ENCODE results near the gene MPV17L2.

Gene MPV17L2

DNA sequence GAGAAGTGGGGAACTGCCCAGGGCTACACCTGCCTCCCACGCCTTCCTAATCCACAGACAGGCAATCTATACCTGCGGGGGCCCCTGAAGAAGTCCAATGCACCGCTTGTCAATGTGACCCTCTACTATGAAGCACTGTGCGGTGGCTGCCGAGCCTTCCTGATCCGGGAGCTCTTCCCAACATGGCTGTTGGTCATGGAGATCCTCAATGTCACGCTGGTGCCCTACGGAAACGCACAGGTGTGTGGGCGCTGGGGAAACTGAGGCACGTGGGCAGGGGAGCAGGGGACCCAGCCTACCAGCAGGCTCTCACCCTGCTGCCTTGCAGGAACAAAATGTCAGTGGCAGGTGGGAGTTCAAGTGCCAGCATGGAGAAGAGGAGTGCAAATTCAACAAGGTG lies 18.0 kb upstream of the MPV17L2 start:
- H3K4me3 ChIP-seq (ENCODE audit: low read length) = peak overlapping the region; percentile 64
- no peak for DNase-seq
- H3K27ac ChIP-seq (ENCODE audit: low read length) = no peak overlapping the region
- H3K4me2 ChIP-seq (ENCODE audit: low read depth, low read length) = peak overlapping the region; percentile 97
- peaks cover 5% of the 10 kb centered on the region; the same call in 1 of the 2 replicates for H3K79me2 ChIP-seq (ENCODE audit: low read length)
- peaks cover 8% of the 10 kb centered on the region; the same call in 1 of the 2 replicates for H3K4me1 ChIP-seq (ENCODE audit: low read length)
- H3F3A ChIP-seq (ENCODE audit: insufficient read depth, low read length) = peaks cover 10% of the 10 kb centered on the region; the same call in 1 of the 2 replicates
- no peaks in the 10 kb centered on the region for H4K20me1 ChIP-seq (ENCODE audit: insufficient read depth, low read length)
- no peak for TF ChIP-seq EZH2 (optimal IDR thresholded peaks at IDR 0.05; ENCODE audit: low read depth, low read length)
- TF ChIP-seq, protein P1, sequence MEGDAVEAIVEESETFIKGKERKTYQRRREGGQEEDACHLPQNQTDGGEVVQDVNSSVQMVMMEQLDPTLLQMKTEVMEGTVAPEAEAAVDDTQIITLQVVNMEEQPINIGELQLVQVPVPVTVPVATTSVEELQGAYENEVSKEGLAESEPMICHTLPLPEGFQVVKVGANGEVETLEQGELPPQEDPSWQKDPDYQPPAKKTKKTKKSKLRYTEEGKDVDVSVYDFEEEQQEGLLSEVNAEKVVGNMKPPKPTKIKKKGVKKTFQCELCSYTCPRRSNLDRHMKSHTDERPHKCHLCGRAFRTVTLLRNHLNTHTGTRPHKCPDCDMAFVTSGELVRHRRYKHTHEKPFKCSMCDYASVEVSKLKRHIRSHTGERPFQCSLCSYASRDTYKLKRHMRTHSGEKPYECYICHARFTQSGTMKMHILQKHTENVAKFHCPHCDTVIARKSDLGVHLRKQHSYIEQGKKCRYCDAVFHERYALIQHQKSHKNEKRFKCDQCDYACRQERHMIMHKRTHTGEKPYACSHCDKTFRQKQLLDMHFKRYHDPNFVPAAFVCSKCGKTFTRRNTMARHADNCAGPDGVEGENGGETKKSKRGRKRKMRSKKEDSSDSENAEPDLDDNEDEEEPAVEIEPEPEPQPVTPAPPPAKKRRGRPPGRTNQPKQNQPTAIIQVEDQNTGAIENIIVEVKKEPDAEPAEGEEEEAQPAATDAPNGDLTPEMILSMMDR (IDR thresholded peaks at IDR 0.05; ENCODE audit: low read length) = no peak
- H3K9me2 ChIP-seq (replicated peaks; ENCODE audit: insufficient read depth, low read length) = no peaks in the 10 kb centered on the region
- H3K9me3 ChIP-seq (replicated peaks; ENCODE audit: insufficient read depth, low read length) = no peaks in the 10 kb centered on the region
- H3K9ac ChIP-seq (ENCODE audit: low read length) = peak overlapping the region; percentile 60; the same call in 1 of the 2 replicates
- no peaks in the 10 kb centered on the region for H3K36me3 ChIP-seq (replicated peaks; ENCODE audit: insufficient read depth, low read length)
- no peaks in the 10 kb centered on the region for H3K27me3 ChIP-seq (replicated peaks; ENCODE audit: insufficient read depth, low read length)
- H2AFZ ChIP-seq (ENCODE audit: low read length) = no peak overlapping the region

DNA sequence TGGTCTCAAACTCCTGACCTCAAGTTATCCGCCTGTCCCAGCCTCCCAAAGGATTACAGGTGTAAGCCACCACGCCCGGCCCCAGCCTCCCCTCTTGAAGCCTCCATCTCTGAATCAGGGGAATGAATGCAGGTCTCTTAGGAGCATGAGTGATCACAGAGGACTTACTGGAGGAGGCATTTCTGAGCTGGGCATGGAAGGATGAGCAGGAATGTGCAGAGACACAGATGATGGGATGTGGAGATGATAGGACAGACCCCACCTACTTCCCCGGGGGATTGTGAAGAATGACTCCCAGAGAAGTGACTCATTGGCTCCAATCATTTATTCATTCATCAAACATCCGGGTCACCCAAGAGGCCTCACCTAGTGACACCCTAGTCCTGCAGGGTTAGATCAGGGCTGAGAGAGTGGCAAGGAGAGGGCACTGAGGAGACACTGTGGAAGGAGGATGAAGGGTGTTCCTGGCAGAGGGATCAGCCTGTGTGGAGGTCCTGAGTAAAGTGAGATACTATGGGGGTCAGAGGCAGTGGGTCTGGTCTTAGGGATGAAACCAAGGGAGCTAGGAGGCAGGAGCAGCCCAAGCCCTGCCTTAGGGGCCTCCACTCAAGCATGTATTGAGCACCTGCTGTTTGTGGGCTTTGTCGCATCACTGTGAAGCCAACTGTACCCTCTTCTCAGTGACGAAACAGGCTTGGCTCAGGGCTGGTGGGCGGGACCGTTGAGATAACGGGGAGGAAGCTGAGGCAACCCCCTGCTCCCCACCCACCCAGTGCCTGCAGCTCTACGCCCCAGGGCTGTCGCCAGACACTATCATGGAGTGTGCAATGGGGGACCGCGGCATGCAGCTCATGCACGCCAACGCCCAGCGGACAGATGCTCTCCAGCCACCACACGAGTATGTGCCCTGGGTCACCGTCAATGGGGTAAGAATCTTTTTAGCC lies 16.4 kb upstream of the MPV17L2 start:
- Histone ChIP-seq H3K79me2 (ENCODE audit: low read length) (peaks cover 5% of the 10 kb centered on the region; the same call in 1 of the 2 replicates), H3K9me3 (replicated peaks; ENCODE audit: insufficient read depth, low read length) (no peaks in the 10 kb centered on the region), H3K4me2 (ENCODE audit: low read depth, low read length) (no peak overlapping the region), H3K9me2 (replicated peaks; ENCODE audit: insufficient read depth, low read length) (no peaks in the 10 kb centered on the region), H3K27ac (ENCODE audit: low read length) (no peak overlapping the region), H2AFZ (ENCODE audit: low read length) (no peak overlapping the region), H3K36me3 (replicated peaks; ENCODE audit: insufficient read depth, low read length) (no peaks in the 10 kb centered on the region), H3K27me3 (replicated peaks; ENCODE audit: insufficient read depth, low read length) (no peaks in the 10 kb centered on the region), H3K4me1 (ENCODE audit: low read length) (peaks cover 8% of the 10 kb centered on the region; the same call in 1 of the 2 replicates), H3K4me3 (ENCODE audit: low read length) (no peak overlapping the region), H3F3A (ENCODE audit: insufficient read depth, low read length) (peaks cover 10% of the 10 kb centered on the region; the same call in 1 of the 2 replicates), H3K9ac (ENCODE audit: low read length) (no peak overlapping the region), H4K20me1 (ENCODE audit: insufficient read depth, low read length) (no peaks in the 10 kb centered on the region)
- no peak for TF ChIP-seq EZH2phosphoT487 (IDR thresholded peaks at IDR 0.05; ENCODE audit: low read length)
- TF ChIP-seq, protein P1 (IDR thresholded peaks at IDR 0.05; ENCODE audit: low read length) = no peak
- DNase-seq = no peak

DNA sequence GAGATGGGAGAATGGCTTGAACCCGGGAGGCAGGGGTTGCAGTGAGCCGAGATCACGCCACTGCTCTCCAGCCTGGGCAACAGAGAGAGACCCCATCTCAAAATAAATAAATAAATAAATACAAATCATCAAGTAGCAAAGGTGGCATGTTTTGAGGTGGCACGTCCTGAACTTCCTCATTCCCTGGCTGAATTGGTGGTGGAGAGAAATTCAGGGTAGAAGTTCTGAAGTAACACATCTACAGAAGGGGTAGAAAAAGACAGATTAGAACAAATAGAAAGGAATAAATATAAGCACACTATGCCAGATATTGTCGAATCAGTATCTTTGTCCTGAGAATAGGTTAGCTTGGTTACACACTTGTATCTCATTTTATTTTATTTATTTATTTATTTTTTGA lies 13.1 kb upstream of the MPV17L2 start:
- Histone ChIP-seq H3K9me3 (replicated peaks; ENCODE audit: insufficient read depth, low read length) (no peaks in the 10 kb centered on the region), H3K4me2 (ENCODE audit: low read depth, low read length) (no peak overlapping the region), H4K20me1 (ENCODE audit: insufficient read depth, low read length) (no peaks in the 10 kb centered on the region), H3K4me3 (ENCODE audit: low read length) (no peak overlapping the region), H3K27ac (ENCODE audit: low read length) (no peak overlapping the region), H2AFZ (ENCODE audit: low read length) (no peak overlapping the region), H3K9ac (ENCODE audit: low read length) (no peak overlapping the region), H3F3A (ENCODE audit: insufficient read depth, low read length) (no peaks in the 10 kb centered on the region), H3K36me3 (replicated peaks; ENCODE audit: insufficient read depth, low read length) (no peaks in the 10 kb centered on the region), H3K27me3 (replicated peaks; ENCODE audit: insufficient read depth, low read length) (no peaks in the 10 kb centered on the region), H3K79me2 (ENCODE audit: low read length) (peaks cover 3% of the 10 kb centered on the region; the same call in 1 of the 2 replicates), H3K4me1 (ENCODE audit: low read length) (peaks cover 1% of the 10 kb centered on the region; the same call in 1 of the 2 replicates), H3K9me2 (replicated peaks; ENCODE audit: insufficient read depth, low read length) (no peaks in the 10 kb centered on the region)
- DNase-seq = no peak
- TF ChIP-seq, protein P1 (IDR thresholded peaks at IDR 0.05; ENCODE audit: low read length) = no peak
- no peak for TF ChIP-seq EZH2 (optimal IDR thresholded peaks at IDR 0.05; ENCODE audit: low read depth, low read length)
- no peak for TF ChIP-seq EZH2phosphoT487 (IDR thresholded peaks at IDR 0.05; ENCODE audit: low read length)

All from MM.1S (cell line).